NT2/D1 (cell line): ENCODE data around the gene ANKRD28.

Experiments
- DNase-seq: peaks from one replicate; pipeline ENCODE4 v3.0.0-alpha.2; 2011; ENCODE audit warnings: low read depth, low spot score
- H3K27me3 ChIP-seq: 2 replicates; pipeline ENCODE4 v1.6.0; 2011; ENCODE audit warnings: mild to moderate bottlenecking; ENCODE audit not compliant: insufficient read length, insufficient read depth
- H3K36me3 ChIP-seq: 2 replicates; pipeline ENCODE4 v1.6.1; 2011; ENCODE audit warnings: mild to moderate bottlenecking, low read length, mixed read lengths; ENCODE audit not compliant: insufficient read depth, insufficient read length
- H3K4me1 ChIP-seq: 2 replicates; pipeline ENCODE4 v1.5.1; 2011; ENCODE audit not compliant: insufficient read depth, insufficient read length
- H3K4me3 ChIP-seq: 2 replicates; pipeline ENCODE4 v1.5.1; 2011; ENCODE audit warnings: low read depth; ENCODE audit not compliant: insufficient read length
- H3K9ac ChIP-seq: 2 replicates; pipeline ENCODE4 v1.6.0; 2011; ENCODE audit warnings: low read depth; ENCODE audit not compliant: insufficient read length
- H3K9me3 ChIP-seq: 2 replicates; pipeline ENCODE4 v1.5.1; 2011; ENCODE audit warnings: mild to moderate bottlenecking, low read length; ENCODE audit not compliant: insufficient read depth
- SUZ12 ChIP-seq: IDR thresholded peaks from 2 replicates; pipeline ENCODE4 v1.6.1; 2011; ENCODE audit not compliant: insufficient read length, insufficient read depth; ENCODE audit errors: extremely low read depth
- YY1 ChIP-seq: IDR thresholded peaks from 2 replicates; pipeline ENCODE4 v1.6.1; 2011; ENCODE audit not compliant: insufficient read length, insufficient read depth
- ZNF274 ChIP-seq: IDR thresholded peaks from 2 replicates; pipeline ENCODE4 v1.6.1; 2011; ENCODE audit warnings: mild to moderate bottlenecking, low read depth, low read length

Gene ANKRD28

DNA sequence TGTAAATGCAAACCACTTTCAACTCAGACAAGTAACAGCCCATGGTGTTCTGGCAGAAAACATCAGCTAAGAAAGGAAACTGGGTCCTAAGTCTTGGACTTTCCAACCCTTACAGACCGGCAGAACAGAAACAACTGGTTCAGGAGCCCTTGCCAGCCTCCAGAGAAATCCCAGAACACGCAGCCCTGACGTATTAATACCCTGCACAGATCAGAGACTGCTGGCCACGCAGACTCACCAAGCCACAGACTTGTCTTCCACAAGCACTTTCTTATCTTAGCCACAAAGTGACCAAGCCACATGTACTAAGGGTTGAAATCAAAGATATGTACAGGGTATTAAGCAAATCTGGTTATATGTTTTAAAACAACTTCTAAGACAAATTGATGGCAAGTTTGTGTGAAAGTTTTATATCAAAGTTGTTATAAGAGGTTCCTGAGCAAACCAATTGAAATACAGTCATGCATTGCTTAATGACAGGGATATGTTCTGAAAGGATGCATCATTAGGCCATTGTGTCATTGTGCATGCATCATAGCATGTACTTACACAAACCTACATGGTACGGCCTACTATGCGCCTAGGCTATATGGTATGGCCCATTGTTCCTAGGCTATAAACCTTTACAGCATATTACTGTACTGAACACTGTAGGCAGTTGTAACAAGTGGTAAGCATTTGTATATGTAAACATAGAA lies 159.4 kb downstream of the ANKRD28 start:
- Histone ChIP-seq H3K27me3 (no peaks in the 10 kb centered on the region), H3K9ac (no peak overlapping the region), H3K4me1 (no peaks in the 10 kb centered on the region), H3K9me3 (no peaks in the 10 kb centered on the region), H3K4me3 (no peak overlapping the region), H3K36me3 (no peaks in the 10 kb centered on the region)
- TF ChIP-seq YY1 = no peak
- no peak for TF ChIP-seq SUZ12
- TF ChIP-seq ZNF274 = no peak
- DNase-seq = no peak

DNA sequence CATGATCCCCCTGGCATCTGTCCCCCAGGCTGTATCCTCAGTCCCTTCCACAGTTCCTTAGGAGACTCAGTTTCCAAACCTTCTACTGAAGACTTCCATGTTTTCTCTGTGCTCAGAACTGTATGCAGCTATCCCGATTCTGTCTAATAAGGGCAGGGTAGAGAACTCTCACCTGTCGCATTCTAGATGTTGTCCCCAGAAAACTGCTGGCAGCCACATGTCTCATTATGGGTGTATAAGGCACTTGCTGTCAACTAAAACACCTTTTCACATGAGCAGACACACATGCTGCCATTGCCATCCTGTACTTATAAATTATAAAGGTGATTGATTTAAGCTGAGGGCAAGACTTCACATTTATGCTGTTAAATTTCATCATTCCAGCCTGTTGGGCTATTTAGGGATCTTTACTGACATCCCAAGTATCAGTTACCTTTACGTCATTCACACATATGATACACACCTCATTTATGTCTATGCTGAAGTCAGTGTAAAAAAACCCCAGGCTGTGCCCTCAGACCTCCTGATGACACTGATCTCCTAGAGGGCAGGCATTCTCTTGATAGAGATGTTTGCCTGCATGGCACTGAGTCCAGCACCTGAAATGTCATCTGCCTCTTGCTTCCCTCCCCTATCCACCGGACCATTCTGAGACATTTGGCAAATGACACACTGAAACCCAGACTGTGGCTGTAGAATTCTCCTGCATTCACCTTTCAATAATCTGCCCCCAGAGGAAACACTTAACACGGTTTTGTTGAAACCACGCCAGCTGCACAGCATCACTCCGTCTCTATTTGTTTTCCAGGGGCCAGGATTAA lies 160.4 kb downstream of the ANKRD28 start:
- TF ChIP-seq YY1 = no peak
- no peak for TF ChIP-seq ZNF274
- TF ChIP-seq SUZ12 = no peak
- Histone ChIP-seq H3K4me1 (peaks cover 2% of the 10 kb centered on the region), H3K4me3 (no peak overlapping the region), H3K9ac (no peak overlapping the region), H3K27me3 (no peaks in the 10 kb centered on the region), H3K9me3 (no peaks in the 10 kb centered on the region), H3K36me3 (no peaks in the 10 kb centered on the region)
- DNase-seq = no peak

DNA sequence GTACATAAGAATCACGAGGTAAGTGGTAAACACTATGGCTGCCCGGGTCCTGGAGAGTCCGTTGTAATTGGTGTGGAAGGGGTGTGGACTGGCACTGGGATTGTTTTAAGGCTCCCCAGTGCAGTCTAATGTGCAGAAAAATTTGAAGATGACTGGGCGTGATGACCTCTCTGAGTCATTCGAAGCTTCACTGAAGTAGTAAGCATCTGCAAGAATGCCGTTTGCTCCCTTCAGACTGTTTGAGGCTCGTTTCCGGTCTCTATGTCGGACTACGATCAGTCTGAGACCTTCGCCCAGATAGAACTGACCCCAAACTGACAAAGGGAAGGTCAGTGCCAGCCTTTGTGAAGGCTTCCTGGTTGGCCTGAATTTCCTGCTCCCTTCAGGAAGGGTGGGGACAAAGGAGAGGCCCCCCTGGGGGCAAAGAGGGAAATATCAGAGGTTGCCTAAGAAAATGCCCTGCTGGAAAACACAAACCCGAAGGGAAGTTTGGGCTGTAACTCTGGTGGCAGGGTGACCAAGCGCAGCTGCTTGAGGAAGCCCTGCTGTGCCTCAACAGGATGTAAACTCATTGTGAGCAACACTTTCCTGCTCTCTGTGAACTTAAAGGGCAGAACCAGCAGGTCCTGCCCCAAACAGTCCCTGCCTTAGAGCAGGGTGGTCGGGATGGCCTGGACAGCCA lies 161.6 kb downstream of the ANKRD28 start:
- Histone ChIP-seq H3K9ac (no peak overlapping the region), H3K4me1 (peaks cover 7% of the 10 kb centered on the region), H3K27me3 (no peaks in the 10 kb centered on the region), H3K4me3 (no peak overlapping the region), H3K9me3 (no peaks in the 10 kb centered on the region), H3K36me3 (no peaks in the 10 kb centered on the region)
- TF ChIP-seq SUZ12 (no peak), YY1 (no peak), ZNF274 (no peak)
- no peak for DNase-seq

DNA sequence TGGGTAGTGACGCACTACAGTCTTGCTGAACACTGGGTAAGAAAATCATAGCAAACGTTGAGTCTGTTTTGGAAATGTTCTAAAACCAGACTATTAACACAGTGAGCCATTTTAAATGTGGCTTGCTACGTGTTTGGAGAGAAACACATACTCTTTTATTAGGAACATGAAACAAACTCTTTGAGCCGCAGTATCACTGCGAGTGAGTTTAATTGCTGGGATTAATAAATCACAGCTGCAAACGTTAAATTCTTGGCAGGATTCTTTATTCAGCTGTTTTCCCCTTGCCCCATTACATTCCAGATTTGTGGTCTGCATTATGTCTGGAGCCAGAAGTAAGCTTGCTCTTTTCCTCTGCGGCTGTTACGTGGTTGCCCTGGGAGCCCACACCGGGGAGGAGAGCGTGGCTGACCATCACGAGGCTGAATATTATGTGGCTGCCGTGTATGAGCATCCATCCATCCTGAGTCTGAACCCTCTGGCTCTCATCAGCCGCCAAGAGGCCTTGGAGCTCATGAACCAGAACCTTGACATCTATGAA lies 162.6 kb downstream of the ANKRD28 start:
- Histone ChIP-seq H3K9me3 (no peaks in the 10 kb centered on the region), H3K4me1 (peaks cover 7% of the 10 kb centered on the region), H3K4me3 (no peak overlapping the region), H3K9ac (no peak overlapping the region), H3K36me3 (no peaks in the 10 kb centered on the region), H3K27me3 (no peaks in the 10 kb centered on the region)
- TF ChIP-seq ZNF274 (no peak), YY1 (no peak), SUZ12 (no peak)
- DNase-seq = no peak

DNA sequence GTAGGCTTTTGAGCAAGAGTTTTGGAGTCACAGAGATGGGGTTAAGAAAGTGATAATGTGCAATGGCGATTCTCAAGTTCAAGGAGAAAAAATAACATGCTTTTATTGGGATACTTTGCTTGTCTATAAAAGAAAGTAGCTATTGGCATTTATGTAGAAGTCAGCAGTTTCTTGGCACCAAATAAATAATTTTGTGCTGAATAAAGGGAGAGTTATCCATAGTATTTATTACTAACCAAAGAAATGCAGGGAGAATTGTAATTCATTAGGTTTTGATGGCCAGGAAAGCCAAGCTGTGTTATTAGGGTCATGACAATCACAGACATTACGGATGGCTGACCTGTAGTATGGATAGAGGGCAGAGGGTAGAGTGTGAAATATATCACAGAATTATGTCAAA lies 163.1 kb downstream of the ANKRD28 start:
- DNase-seq = no peak
- H3K4me3 ChIP-seq = no peak overlapping the region
- H3K9ac ChIP-seq = no peak overlapping the region
- H3K4me1 ChIP-seq = peaks cover 7% of the 10 kb centered on the region
- H3K36me3 ChIP-seq = no peaks in the 10 kb centered on the region
- no peaks in the 10 kb centered on the region for H3K27me3 ChIP-seq
- TF ChIP-seq YY1 = no peak
- TF ChIP-seq ZNF274 = no peak
- no peak for TF ChIP-seq SUZ12
- no peaks in the 10 kb centered on the region for H3K9me3 ChIP-seq

DNA sequence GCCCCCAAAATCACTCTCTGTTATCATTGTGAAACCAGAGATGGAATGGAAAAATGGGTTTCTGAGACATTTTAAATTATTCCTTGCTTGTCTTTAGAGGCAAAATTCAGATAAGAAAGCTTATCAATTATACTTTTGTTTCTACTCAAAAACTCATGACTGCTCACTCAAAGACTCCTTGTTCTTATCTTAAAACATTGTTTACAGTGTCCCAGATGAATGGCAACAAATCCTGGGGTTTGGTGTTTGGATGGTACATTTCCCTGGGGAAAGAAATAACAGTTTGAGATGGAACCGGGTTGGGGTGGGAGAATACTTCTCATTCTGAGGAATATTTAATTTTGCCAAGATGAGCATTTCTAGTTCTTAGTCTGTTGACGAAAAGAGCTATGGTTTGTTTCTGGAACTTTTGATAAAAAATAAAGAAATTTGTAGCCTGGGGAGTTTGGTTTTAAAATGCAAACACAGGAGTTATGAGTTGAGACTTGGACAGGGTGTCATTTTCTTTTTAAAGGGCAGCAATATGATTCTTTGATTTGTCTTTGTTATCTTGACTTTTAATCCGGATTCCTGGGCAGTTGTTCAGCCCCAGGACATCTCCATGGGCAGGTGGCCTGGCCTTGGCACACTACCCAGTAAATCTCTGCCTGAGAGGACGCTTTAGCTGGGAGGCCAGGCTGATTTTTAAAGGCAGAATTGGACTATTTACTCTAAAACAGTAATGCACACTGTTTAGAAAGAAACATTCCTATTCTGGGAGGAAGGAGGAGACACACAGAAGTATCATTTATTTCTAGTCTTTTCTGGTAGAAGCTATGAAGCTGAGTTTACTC lies 163.8 kb downstream of the ANKRD28 start:
- no peak for TF ChIP-seq ZNF274
- TF ChIP-seq YY1 = no peak
- TF ChIP-seq SUZ12 = no peak
- Histone ChIP-seq H3K4me1 (peaks cover 7% of the 10 kb centered on the region), H3K9me3 (no peaks in the 10 kb centered on the region), H3K27me3 (no peaks in the 10 kb centered on the region), H3K9ac (no peak overlapping the region), H3K4me3 (no peak overlapping the region), H3K36me3 (no peaks in the 10 kb centered on the region)
- no peak for DNase-seq

DNA sequence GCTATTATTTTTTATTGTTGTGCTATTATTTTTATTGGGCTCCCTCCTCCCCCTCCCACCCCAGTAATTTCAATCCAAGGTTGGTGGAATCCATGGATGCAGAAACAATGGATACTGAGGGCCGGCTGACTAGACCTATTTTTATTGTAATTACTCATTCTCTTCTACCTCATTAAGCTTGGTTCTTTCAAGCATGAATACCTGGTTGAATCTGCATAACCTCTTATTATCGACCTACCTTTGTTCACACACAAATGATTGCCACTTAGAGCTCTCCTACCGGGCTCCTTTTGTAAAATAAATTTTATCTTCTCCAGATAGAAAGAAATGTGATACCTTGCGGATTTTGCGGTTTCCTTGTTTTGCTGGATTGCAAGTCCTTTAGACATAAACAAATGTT lies 164.6 kb downstream of the ANKRD28 start:
- H3K9me3 ChIP-seq = no peaks in the 10 kb centered on the region
- H3K4me3 ChIP-seq = no peak overlapping the region
- DNase-seq = no peak
- H3K27me3 ChIP-seq = no peaks in the 10 kb centered on the region
- H3K36me3 ChIP-seq = no peaks in the 10 kb centered on the region
- no peak overlapping the region for H3K9ac ChIP-seq
- H3K4me1 ChIP-seq = peaks cover 7% of the 10 kb centered on the region
- TF ChIP-seq ZNF274 (no peak), SUZ12 (no peak), YY1 (no peak)
